CD4-positive, alpha-beta T cell treated with Interleukin-15 for 4 hours (primary cell): ENCODE results near the gene OR1C1.
"Not testable (repeated sequence)": the region's sequence is repeated elsewhere in the genome, so short reads cannot be mapped to it uniquely, and the experiment has no call there.

Experiments used
- DNase-seq: peaks from one replicate; pipeline ENCODE4 v3.0.0-alpha.2; 2020; ENCODE audit warnings: low spot score

The OR1C1 gene, protein sequence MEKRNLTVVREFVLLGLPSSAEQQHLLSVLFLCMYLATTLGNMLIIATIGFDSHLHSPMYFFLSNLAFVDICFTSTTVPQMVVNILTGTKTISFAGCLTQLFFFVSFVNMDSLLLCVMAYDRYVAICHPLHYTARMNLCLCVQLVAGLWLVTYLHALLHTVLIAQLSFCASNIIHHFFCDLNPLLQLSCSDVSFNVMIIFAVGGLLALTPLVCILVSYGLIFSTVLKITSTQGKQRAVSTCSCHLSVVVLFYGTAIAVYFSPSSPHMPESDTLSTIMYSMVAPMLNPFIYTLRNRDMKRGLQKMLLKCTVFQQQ

DNA sequence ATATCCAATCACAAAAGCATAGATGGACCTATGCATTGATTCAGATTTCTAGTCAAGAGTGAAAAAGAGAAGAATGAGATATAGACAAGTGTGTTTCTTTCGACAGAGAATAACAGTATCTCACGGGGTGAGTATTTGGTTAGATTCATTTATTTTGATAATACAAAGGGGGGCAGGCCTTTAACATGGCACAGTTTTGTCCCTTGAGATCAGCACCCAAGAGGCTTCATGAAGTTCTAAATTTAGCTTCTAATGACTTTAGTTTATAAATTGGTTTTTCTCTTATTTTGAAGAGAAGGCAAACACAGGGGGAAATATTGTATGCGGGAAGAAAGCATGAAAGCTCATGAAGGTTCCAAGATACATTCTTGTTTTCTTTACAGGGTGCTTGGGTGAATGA is at the start of gene OR1C1:
OR1C1 (minus strand) TSS at position 101 of the 400 bp plus-strand sequence. CDS start 2,150 bp downstream, outside the sequence.
- DNase-seq, result no peak

DNA sequence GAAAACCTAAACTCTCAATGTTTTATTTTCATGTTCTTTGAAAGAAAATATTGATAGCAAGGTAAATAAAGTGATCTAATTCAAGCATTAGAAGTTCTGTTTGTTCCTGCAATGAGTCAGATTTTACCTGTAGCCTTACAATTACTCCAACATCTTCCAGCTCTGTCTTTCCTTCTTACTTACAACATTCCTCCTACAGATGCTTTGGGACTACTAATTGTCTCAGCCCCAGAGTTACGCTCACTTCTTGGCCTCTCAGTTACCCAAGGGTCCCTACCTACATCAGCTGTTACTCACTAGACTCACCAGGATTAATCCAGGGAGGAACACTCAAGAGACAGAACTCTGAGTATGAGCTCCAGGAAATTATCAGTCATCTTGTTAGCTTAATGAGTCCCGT is 37.2 kb upstream of the OR1C1 start:
- DNase-seq, result no peak

DNA sequence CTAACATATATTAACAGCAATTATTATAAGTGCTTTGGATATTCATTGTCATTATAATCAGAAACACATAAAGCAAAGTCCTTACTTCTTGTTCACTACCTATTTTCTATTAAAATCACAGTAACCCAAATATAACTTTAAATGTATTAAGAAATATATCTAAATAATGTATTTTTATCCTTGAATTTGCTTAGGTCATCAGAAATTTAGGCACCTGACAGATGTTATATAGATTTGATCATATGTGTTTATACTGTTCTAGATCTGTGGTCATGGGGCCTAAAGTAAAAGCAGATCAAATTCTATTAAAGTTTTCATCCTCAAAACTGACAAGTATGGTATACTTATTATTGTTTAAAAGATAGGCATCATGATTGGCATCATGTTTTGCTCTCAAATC is 9.2 kb upstream of the OR1C1 start:
- DNase-seq, result no peak

DNA sequence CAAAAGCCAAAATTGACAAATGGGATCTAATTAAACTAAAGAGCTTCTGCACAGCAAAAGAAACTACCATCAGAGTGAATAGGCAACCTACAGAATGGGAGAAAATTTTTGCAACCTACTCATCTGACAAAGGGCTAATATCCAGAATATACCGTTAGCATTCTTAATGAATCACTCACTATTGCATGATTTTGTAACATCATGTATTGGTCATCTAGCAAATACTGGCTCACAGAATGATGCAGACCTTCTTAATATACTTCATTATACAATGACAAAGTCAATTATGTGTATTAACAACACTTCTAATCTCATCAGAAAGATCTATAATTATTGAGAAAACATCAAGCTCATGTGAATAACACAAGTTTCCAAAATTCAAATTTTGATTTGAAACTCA is 6.0 kb downstream of the OR1C1 start:
- not testable (repeated sequence) for DNase-seq

DNA sequence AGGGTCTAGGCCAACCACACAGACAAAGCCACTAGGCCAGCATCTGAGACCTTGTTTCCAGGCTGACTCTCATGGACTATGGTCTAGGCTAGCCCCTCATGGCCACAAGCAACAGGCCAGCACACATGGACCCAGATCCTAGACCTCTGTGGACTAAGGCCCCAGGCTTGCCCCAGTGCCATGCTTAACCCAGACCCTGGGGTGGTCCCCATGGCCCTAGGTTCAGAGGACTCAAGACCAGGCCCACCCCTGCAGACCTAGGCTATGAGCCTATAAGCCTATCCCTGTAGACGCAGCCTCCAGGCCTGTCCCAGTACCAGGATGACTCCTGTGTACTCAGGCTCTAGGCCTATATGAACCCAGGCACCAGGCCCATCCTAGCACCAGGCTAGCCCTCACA is 10.5 kb downstream of the OR1C1 start:
- DNase-seq, result no peak

DNA sequence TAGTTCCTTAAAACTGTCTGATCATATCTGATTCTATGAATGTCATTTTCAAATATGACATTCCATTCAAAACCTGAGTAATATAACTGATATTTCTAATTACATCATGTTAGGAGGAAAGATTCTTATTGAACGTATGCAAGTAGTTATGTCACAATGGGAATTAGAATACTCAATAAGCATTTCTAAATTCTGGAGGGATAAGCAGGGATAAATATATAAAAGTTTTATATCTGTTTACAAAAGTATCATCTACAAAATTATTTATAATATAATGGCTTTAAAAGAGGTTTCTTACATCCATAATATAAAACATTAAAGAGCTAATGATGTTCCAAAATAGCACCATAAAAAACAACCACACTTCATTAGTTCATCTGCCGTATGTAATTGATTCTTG is 12.3 kb downstream of the OR1C1 start, which contains the start of gene OR14A2:
OR14A2 (minus strand) TSS at position 101 of the 400 bp plus-strand sequence.
- DNase-seq, result no peak

DNA sequence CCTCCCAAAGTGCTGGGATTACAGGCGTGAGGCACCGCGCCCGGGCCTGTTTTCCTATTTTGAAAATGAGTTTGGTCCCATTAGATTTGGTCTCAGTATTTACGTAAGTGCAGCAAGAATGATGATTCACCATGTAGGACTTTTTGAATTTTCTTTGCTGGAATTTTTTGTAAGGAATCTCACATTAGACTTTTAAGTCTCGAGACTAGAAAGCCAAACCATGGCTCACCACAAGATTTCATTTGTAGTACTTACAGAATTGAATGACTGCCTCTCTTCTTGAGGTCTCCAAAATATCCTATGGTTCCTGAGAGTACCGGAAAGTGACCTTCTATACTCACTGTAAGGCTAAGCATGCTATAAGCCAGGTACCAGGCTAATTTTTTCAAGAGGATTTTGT is 12.7 kb downstream of the OR1C1 start:
- no peak for DNase-seq

DNA sequence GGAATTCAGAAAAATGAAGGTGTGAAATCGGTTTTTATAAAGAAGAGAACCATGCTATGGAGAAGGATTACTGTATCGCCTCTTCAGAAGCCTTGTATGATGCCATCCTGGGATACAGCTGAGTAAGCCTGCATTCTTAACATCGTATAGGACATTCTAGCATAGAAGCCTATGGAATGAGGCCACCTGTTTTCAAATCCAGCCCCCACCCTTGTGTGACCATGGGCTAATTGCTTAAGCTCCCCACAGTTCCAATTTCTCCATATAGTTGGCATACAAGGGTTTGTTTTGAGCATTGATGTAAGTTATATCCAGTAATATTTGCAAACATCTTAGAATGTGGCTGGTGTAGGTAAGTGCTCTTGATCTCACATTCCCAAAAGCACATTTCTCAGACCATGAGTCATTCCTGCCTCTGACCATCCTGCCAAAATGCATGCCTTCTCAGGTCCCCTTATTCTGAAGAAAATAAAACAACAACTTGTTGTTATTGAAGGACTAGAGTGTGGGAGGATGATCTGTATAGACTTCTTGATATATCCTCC is 13.9 kb downstream of the OR1C1 start:
- DNase-seq, result no peak

DNA sequence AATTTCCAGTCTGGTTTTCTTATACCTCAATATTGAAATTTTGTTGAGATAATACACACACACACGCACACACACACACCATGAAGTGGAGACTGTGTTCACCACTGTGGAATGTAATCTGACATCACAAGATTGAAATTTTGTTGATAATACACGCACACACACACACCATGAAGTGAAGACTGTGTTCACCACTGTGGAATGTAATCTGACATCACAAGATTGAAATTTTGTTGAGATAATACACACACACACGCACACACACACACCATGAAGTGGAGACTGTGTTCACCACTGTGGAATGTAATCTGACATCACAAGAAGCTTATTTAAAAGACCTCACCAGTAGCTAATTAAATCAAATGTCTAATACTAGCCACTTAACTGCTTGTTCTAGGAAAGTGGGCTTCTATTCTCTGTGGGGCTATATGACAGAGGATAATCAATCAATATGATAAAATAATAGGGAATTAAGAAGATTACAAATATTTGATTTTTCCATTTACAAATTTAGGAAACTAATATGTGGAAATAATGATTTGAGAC is 18.1 kb downstream of the OR1C1 start:
- not testable (repeated sequence) for DNase-seq

DNA sequence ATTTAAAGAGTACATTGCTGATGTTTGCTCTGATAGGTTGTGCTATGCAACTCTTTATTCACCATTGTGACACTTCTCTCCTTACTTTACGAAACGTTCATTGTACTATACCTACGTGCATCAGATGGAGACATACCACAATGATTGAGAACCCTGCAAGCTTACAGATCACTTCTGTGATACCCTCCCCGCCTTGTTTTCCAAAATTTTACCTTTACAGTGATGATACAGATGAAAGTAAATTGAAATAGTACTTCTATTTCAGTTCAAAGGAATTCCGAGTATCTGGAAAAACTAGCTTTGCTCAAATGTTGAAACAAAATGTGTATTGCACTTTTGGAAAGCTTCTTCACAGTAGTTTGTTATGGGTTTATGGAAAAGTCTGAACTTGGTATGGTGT is 18.6 kb downstream of the OR1C1 start:
- no peak for DNase-seq

DNA sequence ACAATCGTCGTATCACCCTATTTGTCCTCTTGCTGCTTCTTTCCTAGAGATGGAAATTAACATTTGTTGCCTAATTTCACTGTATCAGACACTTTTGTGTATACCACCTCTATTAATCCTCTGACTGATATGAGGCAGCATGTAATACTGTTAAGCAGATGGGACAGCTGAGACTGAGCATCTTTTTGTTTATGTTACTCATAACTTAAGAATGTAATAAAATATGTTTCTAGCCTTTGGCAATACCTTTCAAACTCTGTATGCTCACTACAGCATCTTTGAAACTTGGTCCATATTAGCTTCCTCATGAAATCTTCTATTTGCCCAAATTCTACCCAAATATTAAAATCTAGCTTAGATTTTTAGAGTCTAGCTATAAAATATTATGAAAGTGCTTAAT is 19.6 kb downstream of the OR1C1 start:
- DNase-seq, result no peak

DNA sequence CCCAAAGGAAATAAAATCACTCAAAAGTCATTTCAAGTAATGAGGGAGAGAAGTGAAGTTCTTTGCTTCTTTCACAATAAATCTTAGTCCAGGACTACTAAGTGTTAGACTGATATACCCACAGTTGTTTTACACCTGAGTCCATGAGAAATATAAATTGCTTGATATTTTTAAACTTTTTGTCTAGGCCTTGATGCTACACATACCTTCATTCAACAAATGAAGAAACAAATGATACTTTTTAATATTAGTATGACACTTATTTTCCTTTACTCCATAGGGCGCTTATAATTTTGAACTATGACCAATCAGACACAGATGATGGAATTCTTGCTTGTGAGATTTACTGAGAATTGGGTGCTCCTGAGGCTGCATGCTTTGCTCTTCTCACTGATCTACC is 22.0 kb downstream of the OR1C1 start, which contains the start of gene OR14K1:
OR14K1 (plus strand) TSS at position 301 of the 400 bp plus-strand sequence; CDS start at position 301, 0 bp downstream.
- no peak for DNase-seq

DNA sequence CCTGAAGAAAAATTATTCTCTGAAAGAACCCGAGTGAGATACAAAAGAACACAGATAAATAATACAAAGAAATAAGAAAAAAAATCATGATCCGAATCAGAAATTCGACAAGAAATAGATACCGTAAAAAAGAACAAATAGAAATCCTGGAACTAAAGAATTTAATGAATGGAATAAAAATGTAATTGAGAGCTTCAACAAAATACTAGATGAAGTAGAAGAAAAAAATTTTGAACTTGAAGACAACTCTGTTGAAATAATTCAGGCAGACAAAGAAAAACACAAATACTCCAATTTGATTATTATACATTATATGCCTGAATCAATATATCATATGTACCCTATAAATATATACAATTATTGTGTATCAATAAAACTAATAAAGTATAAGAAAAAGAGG is 39.1 kb downstream of the OR1C1 start:
- no peak for DNase-seq

DNA sequence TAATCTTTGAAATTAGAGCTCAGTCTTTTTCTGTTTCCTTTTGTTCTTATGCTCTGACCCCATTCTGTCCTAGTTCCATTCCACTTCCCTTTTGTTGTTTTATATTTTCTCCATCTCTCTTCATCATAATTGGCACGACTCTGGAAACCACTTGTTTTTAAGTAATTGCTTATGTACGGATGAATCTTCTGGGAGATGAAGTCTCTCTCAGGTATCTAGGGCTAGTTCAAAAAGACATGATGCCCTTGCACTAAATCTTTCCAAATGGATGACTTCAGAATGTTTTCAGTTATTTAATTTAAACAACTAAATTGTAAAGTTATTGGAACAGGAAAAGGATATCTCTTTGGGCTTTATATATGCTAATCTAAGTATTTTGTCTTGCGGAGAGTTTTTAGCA is 43.8 kb downstream of the OR1C1 start, which contains the start of gene OR6F1:
OR6F1 (minus strand) TSS at position 101 of the 400 bp plus-strand sequence. CDS start 3,891 bp downstream, outside the sequence.
- DNase-seq, result no peak

DNA sequence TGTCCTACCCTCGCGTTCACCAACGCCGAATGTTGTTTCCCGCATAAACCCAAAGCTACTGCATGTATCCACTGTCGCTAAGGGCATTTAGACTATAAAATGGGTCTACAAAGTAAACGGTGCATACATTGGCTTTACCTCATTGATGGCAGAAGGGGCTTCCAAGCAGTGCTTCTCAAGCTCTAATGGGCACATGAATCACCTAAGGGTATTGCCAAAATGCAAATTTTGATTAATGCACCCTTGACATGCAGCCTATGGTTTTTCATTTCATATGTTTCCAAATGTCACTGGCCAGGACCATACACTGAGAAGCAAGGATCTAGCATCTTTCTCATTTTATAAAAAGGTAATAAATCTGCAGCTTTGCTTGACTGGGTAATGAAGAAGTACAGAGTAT is 46.6 kb downstream of the OR1C1 start:
- DNase-seq, result no peak

DNA sequence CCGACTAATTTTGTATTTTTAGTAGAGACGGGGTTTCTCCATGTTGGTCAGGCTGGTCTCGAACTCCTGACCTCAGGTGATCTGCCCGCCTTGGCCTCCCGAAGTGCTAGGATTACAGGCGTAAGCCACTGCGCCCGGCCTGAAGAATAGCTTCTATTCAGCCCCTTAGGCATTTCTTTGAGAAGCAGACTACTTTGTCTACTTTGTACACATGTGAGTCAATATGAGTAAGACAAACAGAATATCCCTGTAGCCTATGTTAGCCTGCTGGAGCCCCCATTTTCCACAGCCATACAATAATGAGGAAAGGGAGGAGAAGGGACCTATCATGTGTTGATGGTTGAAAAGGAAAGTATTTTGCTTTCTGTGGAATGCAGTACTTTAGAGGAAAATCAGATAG is 49.7 kb downstream of the OR1C1 start:
- DNase-seq, result not testable (repeated sequence)
